IPS-20b (cell line): ENCODE measurements around the gene GAB1.

Source experiments
- H3K27ac ChIP-seq: one replicate; pipeline ENCODE4 v1.5.1; 2013; ENCODE audit warnings: low read length
- H3K27me3 ChIP-seq: 2 replicates; pipeline ENCODE4 v1.6.1; 2013; ENCODE audit warnings: mild to moderate bottlenecking, low read length, inconsistent platforms; ENCODE audit not compliant: insufficient read depth
- H3K36me3 ChIP-seq: 2 replicates; pipeline ENCODE4 v1.6.1; 2013; ENCODE audit warnings: low read depth, mild to moderate bottlenecking, inconsistent platforms, low read length, moderate library complexity; ENCODE audit not compliant: insufficient read depth
- H3K4me1 ChIP-seq: 2 replicates; pipeline ENCODE4 v1.6.1; 2013; ENCODE audit warnings: mild to moderate bottlenecking, control low read depth, inconsistent platforms, low read length, moderate library complexity; ENCODE audit not compliant: insufficient read depth
- H3K4me3 ChIP-seq: 2 replicates; pipeline ENCODE4 v1.5.1; 2013; ENCODE audit warnings: mild to moderate bottlenecking, low read length, inconsistent platforms
- H3K9ac ChIP-seq: 2 replicates; pipeline ENCODE4 v1.6.1; 2013; ENCODE audit warnings: low read depth, mild to moderate bottlenecking, inconsistent platforms, low read length, moderate library complexity
- H3K9me3 ChIP-seq: 2 replicates; pipeline ENCODE4 v1.6.1; 2013; ENCODE audit warnings: mild to moderate bottlenecking, low read depth, low read length, inconsistent platforms; ENCODE audit not compliant: insufficient read depth

Gene GAB1

DNA sequence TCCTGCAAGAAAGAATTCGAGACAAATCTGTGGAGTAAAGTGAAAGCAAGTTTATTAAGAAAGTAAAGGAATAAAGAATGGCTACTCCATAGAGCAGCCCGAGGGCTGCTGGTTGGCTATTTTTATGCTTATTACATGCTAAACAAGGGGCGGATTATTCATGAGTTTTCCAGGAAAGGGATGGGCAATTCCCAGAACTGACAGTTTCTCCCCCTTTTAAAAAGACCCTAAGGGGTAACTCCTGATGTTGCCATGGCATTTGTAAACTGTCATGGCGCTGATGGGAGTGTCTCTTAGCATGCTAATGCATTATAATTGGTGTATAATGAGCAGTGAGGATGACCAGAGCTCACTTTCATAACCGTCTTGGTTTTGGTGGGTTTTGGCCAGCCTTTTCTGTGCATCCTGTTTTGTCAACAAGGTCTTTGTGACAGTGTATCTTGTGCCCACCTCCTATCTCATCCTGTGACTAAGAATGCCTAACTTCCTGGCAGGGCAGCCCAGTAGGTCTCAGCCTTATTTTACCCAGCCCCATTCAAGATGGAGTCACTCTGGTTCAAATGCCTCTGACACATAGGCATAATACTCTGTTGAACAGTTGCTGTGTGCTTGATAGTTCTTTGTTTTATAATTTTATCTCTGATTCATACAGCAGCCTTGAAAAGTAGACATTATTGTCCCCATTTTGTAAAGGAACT is 25.8 kb downstream of the GAB1 start:
- H3K9ac ChIP-seq, result no peak overlapping the region
- peaks cover 17% of the 10 kb centered on the region for H3K4me1 ChIP-seq
- H3K27me3 ChIP-seq, result no peaks in the 10 kb centered on the region

DNA sequence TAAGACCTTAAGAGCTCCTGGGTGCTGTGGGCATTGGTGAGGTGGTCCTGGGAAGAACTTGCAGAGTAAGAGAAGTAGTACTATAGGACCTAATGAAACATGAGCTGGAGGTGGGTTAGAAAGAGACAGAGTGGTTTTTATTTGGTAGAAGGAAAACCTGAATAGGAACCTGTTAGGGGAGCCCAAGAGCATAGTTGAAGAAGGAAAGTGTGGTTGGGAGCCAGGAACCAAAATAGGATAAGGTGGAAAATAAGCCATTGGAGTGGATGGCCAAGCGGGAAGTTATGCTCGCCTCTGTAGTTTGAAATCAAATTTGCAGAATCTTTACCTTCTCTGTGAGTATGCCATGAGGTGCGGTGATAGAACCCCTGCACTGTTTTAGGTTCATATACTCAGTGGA is 26.7 kb downstream of the GAB1 start:
- H3K36me3 ChIP-seq, result no peaks in the 10 kb centered on the region
- H3K27me3 ChIP-seq, result no peaks in the 10 kb centered on the region
- H3K9ac ChIP-seq, result no peak overlapping the region
- H3K9me3 ChIP-seq, result no peaks in the 10 kb centered on the region
- H3K27ac ChIP-seq, result no peak overlapping the region
- H3K4me3 ChIP-seq, result no peak overlapping the region
- peaks cover 16% of the 10 kb centered on the region for H3K4me1 ChIP-seq

More for the DNA sequence above, 25.8 kb downstream of the GAB1 start:
- Histone ChIP-seq H3K9me3 (no peaks in the 10 kb centered on the region), H3K27ac (no peak overlapping the region), H3K4me3 (no peak overlapping the region), H3K36me3 (no peaks in the 10 kb centered on the region)

DNA sequence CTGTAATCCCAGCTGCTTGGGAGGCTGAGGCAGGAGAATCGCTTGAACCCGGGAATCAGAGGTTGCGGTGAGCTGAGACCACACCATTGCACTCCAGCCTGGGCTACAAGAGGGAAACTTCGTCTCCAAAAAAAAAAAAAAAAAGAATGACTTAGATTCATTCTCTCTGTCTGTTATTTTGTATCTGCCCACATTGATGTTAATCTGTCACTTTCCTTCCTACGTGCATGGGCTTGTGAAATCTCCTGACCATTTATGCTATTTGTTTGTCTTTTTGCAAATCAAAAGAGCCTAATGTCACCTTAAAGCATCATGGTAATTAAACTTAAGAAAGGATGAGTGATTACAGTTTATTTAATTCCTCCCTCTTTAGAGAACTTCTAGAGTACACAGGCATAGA is 27.4 kb downstream of the GAB1 start:
- Histone ChIP-seq H3K27me3 (no peaks in the 10 kb centered on the region), H3K36me3 (no peaks in the 10 kb centered on the region), H3K4me3 (no peak overlapping the region), H3K4me1 (peaks cover 14% of the 10 kb centered on the region), H3K9ac (no peak overlapping the region), H3K9me3 (no peaks in the 10 kb centered on the region), H3K27ac (no peak overlapping the region)

DNA sequence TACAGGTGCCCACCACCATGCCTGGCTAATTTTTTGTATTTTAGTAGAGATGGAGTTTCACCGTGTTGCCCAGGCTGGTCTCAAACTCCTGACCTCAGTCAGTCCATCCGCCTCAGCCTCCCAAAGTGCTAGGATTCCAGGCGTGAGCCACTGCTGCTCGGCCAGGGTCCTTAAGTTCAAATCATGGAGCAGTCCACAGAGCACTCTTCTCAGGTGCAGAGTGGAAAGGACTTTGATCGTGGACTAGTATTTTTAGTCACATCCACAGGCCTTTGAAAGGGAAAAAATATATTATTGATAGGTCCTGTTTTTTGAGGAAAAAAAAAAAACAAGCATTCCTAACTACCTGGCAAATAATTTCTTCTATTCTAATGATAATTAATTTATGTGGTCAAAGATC is 31.2 kb downstream of the GAB1 start:
- Histone ChIP-seq H3K36me3 (no peaks in the 10 kb centered on the region), H3K9ac (no peak overlapping the region), H3K9me3 (no peaks in the 10 kb centered on the region), H3K27ac (no peak overlapping the region), H3K27me3 (no peaks in the 10 kb centered on the region), H3K4me1 (peaks cover 6% of the 10 kb centered on the region; the same call in 1 of the 2 replicates), H3K4me3 (no peak overlapping the region)

DNA sequence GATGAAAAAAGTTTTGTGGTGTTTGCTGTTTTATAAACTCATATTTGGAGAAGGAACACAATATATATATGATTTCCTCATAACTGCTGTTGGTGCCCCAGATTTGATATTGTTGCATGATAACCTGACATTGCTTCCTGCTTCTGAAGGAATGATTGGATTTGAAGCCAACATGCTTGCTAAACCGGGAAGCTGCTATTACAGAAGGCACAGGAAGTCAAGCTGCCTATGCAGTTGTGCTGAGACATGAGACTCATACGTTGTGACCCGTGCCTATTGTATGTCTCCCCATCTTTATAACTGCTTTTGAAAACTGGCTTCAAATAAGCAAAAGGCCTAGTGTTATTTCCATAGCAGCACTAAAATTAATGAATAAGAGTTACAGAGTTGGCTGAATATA is 32.9 kb downstream of the GAB1 start:
- H3K9me3 ChIP-seq, result no peaks in the 10 kb centered on the region
- H3K36me3 ChIP-seq, result no peaks in the 10 kb centered on the region
- H3K4me1 ChIP-seq, result 0 out of 2 replicates have a peak, but pooled peaks cover under 1% of the 10 kb centered on the region
- H3K27ac ChIP-seq, result no peak overlapping the region
- no peak overlapping the region for H3K4me3 ChIP-seq
- H3K27me3 ChIP-seq, result no peaks in the 10 kb centered on the region
- no peak overlapping the region for H3K9ac ChIP-seq

DNA sequence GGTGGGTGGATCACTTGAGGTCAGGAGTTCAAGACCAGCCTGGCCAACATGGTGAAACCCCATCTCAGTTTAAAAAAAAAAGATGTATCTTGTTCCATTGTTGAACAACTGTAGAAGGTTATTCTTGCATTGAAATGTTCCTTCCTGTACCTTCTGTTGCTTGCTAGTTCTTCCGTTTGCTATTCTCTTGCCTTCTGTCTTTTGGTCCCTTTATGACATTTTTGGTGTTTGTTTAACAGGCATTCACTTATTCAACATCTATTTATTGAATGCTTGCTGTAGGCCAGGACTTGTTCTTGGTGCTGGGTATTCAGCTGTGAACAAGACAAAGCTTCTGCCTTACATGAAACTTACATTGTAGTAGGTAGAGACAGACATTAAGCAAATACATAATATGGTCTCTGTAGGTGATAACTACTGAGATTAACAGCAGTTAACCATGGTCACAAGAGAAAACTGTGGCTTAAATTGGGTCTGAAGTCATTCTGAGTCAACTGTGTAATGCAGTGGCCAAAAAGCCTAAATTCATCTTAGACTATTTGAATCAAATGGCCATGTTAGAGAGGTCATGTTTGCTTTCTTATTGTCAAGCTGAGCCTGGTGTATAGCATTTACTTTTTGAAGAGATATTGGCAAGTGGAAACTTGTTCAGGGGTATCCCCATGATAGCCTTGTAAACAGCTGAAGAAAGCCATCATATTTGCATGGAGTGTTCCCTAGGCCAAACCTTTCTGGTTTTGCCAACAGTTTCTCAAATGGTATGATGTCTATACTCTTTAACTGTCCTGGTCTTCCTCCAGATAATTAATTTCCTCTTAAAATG is 35.6 kb downstream of the GAB1 start:
- Histone ChIP-seq H3K36me3 (no peaks in the 10 kb centered on the region), H3K27ac (no peak overlapping the region), H3K27me3 (no peaks in the 10 kb centered on the region), H3K9me3 (no peaks in the 10 kb centered on the region), H3K4me3 (no peak overlapping the region), H3K9ac (no peak overlapping the region), H3K4me1 (peaks cover 7% of the 10 kb centered on the region; the same call in 1 of the 2 replicates)

DNA sequence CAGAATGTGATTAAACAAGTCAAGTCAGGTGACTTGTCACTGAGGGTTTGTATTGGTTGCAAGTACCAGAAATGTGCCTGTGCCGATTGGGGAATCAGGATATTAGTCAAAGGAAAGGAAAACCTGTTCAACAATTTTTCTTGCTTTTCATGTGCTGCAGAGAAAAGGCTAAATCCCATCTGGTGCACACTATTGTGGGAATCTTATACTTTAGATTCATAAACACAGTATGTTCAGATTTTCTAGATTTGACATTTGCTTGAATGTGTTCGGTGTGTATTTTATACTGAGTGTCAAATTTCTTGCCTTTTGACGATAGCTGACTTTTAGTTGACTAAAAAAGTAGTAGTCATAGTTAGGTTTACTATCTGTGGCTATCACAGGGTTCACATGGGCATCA is 37.6 kb downstream of the GAB1 start:
- H3K27me3 ChIP-seq, result no peaks in the 10 kb centered on the region
- no peaks in the 10 kb centered on the region for H3K36me3 ChIP-seq
- H3K27ac ChIP-seq, result no peak overlapping the region
- no peak overlapping the region for H3K9ac ChIP-seq
- peaks cover 17% of the 10 kb centered on the region for H3K4me1 ChIP-seq
- no peaks in the 10 kb centered on the region for H3K9me3 ChIP-seq
- no peak overlapping the region for H3K4me3 ChIP-seq

DNA sequence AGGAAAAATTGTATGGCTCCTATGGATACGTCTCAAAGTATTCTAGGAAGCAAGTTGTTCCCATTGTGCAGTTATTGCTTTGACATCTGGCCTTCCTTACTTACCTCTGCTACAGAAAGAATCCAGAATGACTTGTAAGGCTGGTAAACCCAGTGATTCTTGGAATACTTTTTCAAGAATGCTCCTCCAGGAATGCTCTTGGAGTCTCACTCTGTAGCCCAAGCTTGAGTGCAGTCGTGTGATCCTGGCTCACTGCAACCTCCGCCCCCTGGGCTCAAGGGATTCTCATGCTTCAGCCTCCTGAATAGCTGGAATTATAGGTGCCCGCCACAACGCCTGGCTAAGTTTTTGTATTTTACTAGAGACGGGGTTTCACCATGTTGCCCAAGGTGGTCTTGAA is 38.1 kb downstream of the GAB1 start:
- Histone ChIP-seq H3K27ac (no peak overlapping the region), H3K9me3 (no peaks in the 10 kb centered on the region), H3K4me1 (peaks cover 17% of the 10 kb centered on the region), H3K9ac (no peak overlapping the region), H3K4me3 (no peak overlapping the region), H3K36me3 (no peaks in the 10 kb centered on the region), H3K27me3 (no peaks in the 10 kb centered on the region)

DNA sequence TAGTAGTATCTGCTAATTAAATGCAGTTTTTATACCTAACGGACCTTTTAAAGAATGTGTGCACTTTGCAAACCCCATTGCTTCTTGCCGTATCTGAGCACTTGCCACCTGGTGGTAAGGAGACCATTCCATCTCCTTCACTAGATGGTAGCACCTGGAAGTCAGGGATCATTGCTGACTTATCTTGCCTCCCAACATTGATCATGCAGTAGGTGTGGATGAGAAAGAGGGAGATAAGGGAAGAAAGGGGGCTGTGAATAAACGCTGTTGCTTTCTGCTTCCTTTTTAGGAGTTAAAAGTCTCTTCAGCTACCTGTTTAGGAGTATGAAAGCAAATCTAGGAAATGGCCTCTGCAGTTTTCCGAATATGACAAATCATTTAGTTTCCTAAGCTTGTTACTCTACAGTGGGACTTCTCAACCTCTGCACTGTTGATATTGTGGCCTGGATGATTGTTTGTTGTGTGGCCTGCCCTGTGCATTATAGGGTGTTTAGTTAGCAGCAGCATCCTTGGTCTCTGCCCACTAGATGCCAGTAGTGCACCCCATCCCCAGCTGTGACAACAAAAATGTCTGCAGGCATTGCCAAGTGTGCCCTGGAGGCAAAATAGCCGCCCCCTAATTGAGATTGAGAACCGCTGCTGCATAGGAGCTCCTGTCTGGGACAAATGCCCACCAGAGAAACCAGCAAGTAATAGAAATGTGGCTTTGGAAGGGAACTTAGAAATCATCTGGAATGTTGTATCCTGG is 38.8 kb downstream of the GAB1 start:
- Histone ChIP-seq H3K27me3 (no peaks in the 10 kb centered on the region), H3K36me3 (no peaks in the 10 kb centered on the region), H3K4me1 (peaks cover 18% of the 10 kb centered on the region), H3K9me3 (no peaks in the 10 kb centered on the region), H3K4me3 (no peak overlapping the region), H3K9ac (no peak overlapping the region), H3K27ac (no peak overlapping the region)

DNA sequence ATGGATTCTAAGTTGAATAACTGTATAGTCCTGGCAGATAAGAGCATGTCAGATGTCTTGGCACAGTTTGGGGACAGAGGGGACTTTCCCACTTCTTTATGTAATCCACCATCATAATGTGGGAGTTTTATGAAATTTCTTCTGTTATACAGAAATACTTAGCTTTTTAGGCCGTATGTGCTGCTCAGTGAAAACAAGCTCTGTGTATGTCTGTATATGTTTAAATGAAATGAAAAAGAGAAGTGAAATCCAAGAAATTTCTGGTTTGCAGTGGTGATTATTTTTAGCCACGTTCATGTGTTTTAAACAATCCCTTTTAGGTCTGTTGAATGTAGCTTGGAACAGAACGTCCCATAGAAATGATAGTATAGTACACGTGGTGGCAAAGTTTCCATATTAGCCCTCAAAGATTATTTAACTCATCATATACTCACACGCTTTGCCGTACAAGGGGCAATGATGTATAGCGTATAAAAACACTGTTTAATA is 41.0 kb downstream of the GAB1 start:
- no peaks in the 10 kb centered on the region for H3K27me3 ChIP-seq
- H3K4me1 ChIP-seq, result peaks cover 39% of the 10 kb centered on the region
- H3K9ac ChIP-seq, result no peak overlapping the region
- no peaks in the 10 kb centered on the region for H3K36me3 ChIP-seq
- no peak overlapping the region for H3K4me3 ChIP-seq
- no peak overlapping the region for H3K27ac ChIP-seq
- H3K9me3 ChIP-seq, result no peaks in the 10 kb centered on the region

DNA sequence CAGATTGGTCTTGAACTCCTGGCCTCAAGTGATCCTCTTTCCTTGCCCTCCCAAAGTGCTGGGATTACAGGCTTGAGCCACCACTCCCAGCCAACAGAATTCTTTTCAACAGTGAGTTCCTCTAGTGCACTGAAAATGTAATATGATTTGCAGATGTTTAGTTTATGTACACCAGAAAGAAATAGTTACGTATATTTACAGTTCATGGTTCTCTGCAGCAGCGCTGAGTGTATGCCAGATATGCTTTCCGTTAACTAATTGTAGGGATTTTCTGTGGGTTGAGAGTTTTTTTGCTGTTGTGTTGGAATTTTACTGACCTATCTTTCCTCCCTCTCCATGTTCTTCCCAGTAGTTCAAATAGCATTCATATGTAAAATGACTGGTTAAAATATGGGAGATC is 44.0 kb downstream of the GAB1 start:
- H3K4me1 ChIP-seq, result peaks cover 37% of the 10 kb centered on the region
- H3K27me3 ChIP-seq, result no peaks in the 10 kb centered on the region
- no peaks in the 10 kb centered on the region for H3K36me3 ChIP-seq

More for the DNA sequence above, 44.0 kb downstream of the GAB1 start:
- H3K4me3 ChIP-seq, result no peak overlapping the region
- H3K27ac ChIP-seq, result no peak overlapping the region
- no peak overlapping the region for H3K9ac ChIP-seq
- no peaks in the 10 kb centered on the region for H3K9me3 ChIP-seq
